CD4-positive, alpha-beta T cell (primary cell): ENCODE measurements around the gene PASD1. TPM values are rescaled to one million over a fixed set of nuclear protein-coding genes. Genes with fewer than 3 reads are reported as not detected.

Experiments used
- ATAC-seq: fragments of 200-7000 bp; cut with Tn5 transposase; one replicate; pipeline ENCODE4 v1.10.0; 2022; ENCODE audit warnings: mild to moderate bottlenecking; ENCODE audit not compliant: poor library complexity
- CTCF ChIA-PET: fragments of 350-600 bp; sonication (Branson Sonifier 250); formaldehyde crosslinking; loops from one replicate; lab custom pipeline; 2021; ENCODE audit warnings: antibody characterized with exemption, inconsistent platforms; lab: Charles Lee
- POLR2A ChIA-PET: fragments of 350-600 bp; sonication (Branson Sonifier 250); formaldehyde crosslinking; loops from one replicate; lab custom pipeline; 2021; ENCODE audit warnings: antibody characterized with exemption, inconsistent platforms; lab: Charles Lee
- DNase-seq, 14 experiments: peaks; one replicate each; pipeline ENCODE4 v3.0.0-alpha.2; 2013 to 2020; ENCODE audit warnings: mixed read lengths in 2 of 14
- H3K27ac ChIP-seq, 2 donors: one replicate each; pipeline versions ENCODE4 v1.5.1 to v1.7.0; 2013; ENCODE audit warnings: low read length in 2 of 2, low read depth in 1 of 2, mild to moderate bottlenecking in 1 of 2
- H3K27me3 ChIP-seq, 2 experiments: 1 replicate in 1 of 2; 2 replicates in 1 of 2; pipeline versions ENCODE4 v1.6.1 to v1.7.0; 2013; ENCODE audit warnings: low read length in 2 of 2, control low read depth in 1 of 2, mild to moderate bottlenecking in 1 of 2, moderate library complexity in 1 of 2; ENCODE audit not compliant: insufficient read depth in 2 of 2, control insufficient read depth in 1 of 2
- H3K36me3 ChIP-seq: one replicate; pipeline ENCODE4 v1.6.1; 2013; ENCODE audit warnings: low read length, control low read depth; ENCODE audit not compliant: insufficient read depth
- H3K4me1 ChIP-seq: one replicate; pipeline ENCODE4 v1.6.1; 2013; ENCODE audit warnings: low read length, control low read depth; ENCODE audit not compliant: insufficient read depth
- H3K4me3 ChIP-seq: one replicate; pipeline ENCODE4 v1.5.1; 2013; ENCODE audit warnings: mild to moderate bottlenecking, low read length, moderate library complexity
- H3K9me3 ChIP-seq, 2 experiments: 1 replicate in 1 of 2; 2 replicates in 1 of 2; pipeline versions ENCODE4 v1.6.1 to v1.7.0; 2013; ENCODE audit warnings: low read length in 2 of 2, mild to moderate bottlenecking in 2 of 2, control low read depth in 1 of 2, moderate library complexity in 1 of 2; ENCODE audit not compliant: control insufficient read depth in 1 of 2, insufficient read depth in 1 of 2
- H3K27ac Mint-ChIP-seq: one replicate; pipeline ENCODE4 v1.8.0; 2020; ENCODE audit warnings: mixed read lengths
- H3K27me3 Mint-ChIP-seq: one replicate; pipeline ENCODE4 v1.8.0; 2021; ENCODE audit warnings: mixed read lengths
- H3K36me3 Mint-ChIP-seq: one replicate; pipeline ENCODE4 v1.8.0; 2021; ENCODE audit warnings: low read depth, mixed read lengths
- H3K4me1 Mint-ChIP-seq: one replicate; pipeline ENCODE4 v1.8.0; 2021; ENCODE audit warnings: low read depth, mixed read lengths
- H3K4me3 Mint-ChIP-seq: one replicate; pipeline ENCODE4 v1.8.0; 2020; ENCODE audit warnings: mild to moderate bottlenecking, mixed read lengths
- H3K9me3 Mint-ChIP-seq: one replicate; pipeline ENCODE4 v1.8.0; 2020; ENCODE audit warnings: mixed read lengths
- intact Hi-C, 2 experiments: fragments of 100-400 bp; cut with DNase I in 1 of 2; cut with micrococcal nuclease in 1 of 2; formaldehyde crosslinking; loops; one replicate each; pipeline versions ENCODE4 v1.15.1 to v1.9.0; 2023 to 2025; cut with DNase I, micrococcal nuclease
- total RNA-seq, 174 experiments: library from RNA in 2 of 174; stranded (reverse) in 2 of 174; gene quantifications; one replicate each; pipeline ENCODE4 v1.2.3 and lab custom pipeline; 2021 to 2026
- TF ChIP-seq, protein P1 (sequence below): fragments of 200-600 bp; IDR thresholded peaks from one replicate; pipeline ENCODE4 v1.8.0; 2022; ENCODE audit warnings: antibody characterized with exemption, mild to moderate bottlenecking

Gene PASD1
- total RNA-seq, 2 experiments from 2014 or later: not detected

GRCh38 chrX:151675121-151675746, 111.8 kb downstream of the PASD1 start:
- CTCF ChIA-PET: no interaction called here
- Mint-ChIP-seq H3K9me3 (no peaks in the 10 kb centered on the region), H3K4me1 (no peaks in the 10 kb centered on the region)

DNA sequence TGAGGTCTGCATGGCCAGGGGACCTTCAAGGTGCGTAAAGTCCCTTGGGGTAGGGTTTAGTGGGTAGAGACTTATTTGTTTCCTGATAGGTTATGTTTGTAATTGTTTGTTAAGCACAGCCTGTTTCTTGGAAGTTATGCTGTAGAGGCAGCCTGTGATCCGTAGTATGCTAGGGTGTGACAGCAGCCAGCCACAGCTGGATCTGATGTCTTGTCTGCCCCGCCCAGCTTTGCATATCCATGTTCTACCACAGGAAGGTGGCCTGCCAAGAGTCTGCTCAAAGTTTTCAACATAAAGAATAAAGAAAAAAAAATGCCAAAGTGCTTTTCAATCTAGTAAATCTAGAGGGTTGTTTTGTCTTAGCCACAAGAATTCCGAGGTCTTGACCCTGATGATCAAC, 112.7 kb downstream of the PASD1 start:
- ATAC-seq: no peak
- TF ChIP-seq, protein P1, sequence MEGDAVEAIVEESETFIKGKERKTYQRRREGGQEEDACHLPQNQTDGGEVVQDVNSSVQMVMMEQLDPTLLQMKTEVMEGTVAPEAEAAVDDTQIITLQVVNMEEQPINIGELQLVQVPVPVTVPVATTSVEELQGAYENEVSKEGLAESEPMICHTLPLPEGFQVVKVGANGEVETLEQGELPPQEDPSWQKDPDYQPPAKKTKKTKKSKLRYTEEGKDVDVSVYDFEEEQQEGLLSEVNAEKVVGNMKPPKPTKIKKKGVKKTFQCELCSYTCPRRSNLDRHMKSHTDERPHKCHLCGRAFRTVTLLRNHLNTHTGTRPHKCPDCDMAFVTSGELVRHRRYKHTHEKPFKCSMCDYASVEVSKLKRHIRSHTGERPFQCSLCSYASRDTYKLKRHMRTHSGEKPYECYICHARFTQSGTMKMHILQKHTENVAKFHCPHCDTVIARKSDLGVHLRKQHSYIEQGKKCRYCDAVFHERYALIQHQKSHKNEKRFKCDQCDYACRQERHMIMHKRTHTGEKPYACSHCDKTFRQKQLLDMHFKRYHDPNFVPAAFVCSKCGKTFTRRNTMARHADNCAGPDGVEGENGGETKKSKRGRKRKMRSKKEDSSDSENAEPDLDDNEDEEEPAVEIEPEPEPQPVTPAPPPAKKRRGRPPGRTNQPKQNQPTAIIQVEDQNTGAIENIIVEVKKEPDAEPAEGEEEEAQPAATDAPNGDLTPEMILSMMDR: no peak
- no peak overlapping the region for H3K27ac ChIP-seq
- intact Hi-C loops: no loop called here
- Mint-ChIP-seq H3K4me3 (no peak overlapping the region), H3K9me3 (no peaks in the 10 kb centered on the region), H3K27ac (no peak overlapping the region), H3K27me3 (peaks cover 4% of the 10 kb centered on the region), H3K4me1 (no peaks in the 10 kb centered on the region), H3K36me3 (no peaks in the 10 kb centered on the region)
- ChIA-PET CTCF (no interaction called here), POLR2A (no interaction called here)
- no peaks in the 10 kb centered on the region for H3K4me1 ChIP-seq
- H3K36me3 ChIP-seq: no peaks in the 10 kb centered on the region
- no peak for DNase-seq
- no peak overlapping the region for H3K4me3 ChIP-seq
- no peaks in the 10 kb centered on the region for H3K9me3 ChIP-seq
- H3K27me3 ChIP-seq: no peaks in the 10 kb centered on the region

More at GRCh38 chrX:151675121-151675746, 111.8 kb downstream of the PASD1 start:
- no peaks in the 10 kb centered on the region for H3K36me3 ChIP-seq
- DNase-seq: no peak
- ATAC-seq: no peak
- no peak overlapping the region for H3K27ac ChIP-seq
- H3K27me3 Mint-ChIP-seq: no peaks in the 10 kb centered on the region
- intact Hi-C loops: no loop called here
- no peak overlapping the region for H3K4me3 Mint-ChIP-seq
- H3K36me3 Mint-ChIP-seq: no peaks in the 10 kb centered on the region
- no peaks in the 10 kb centered on the region for H3K9me3 ChIP-seq
- POLR2A ChIA-PET: no interaction called here
- H3K27me3 ChIP-seq: no peaks in the 10 kb centered on the region
- TF ChIP-seq, protein P1: no peak
- H3K4me3 ChIP-seq: no peak overlapping the region
- H3K27ac Mint-ChIP-seq: no peak overlapping the region
- H3K4me1 ChIP-seq: no peaks in the 10 kb centered on the region

DNA sequence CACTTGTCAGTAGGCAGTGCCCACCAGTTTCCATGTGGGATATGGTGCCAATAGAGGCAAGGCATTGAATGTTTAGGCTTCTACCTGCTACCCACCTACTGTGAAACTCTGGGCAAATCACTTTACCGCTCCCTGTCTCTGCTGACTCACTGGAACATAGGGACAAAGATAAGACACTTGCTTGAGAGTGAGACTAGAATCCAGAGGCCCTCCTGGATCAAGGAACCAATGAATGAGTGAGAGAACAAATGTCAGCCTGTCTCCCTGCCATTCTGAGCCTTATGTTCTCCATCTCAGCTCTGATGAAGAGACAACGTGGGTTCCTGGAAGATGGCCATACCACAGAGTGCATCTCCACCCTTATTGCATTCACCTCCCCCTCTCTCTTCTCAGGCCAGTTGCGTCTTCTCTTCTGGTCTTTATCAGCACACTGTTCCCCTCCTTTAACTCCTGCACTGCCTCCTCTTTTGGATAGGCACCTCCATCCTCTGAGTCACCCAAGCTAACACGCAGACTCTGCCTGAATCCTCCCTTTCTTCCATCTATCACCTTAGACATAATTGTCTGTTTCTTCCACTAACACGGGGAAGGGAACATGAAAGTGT, 116.4 kb downstream of the PASD1 start:
- Mint-ChIP-seq H3K4me3 (no peak overlapping the region), H3K9me3 (no peaks in the 10 kb centered on the region), H3K4me1 (no peaks in the 10 kb centered on the region), H3K27ac (no peak overlapping the region), H3K27me3 (peaks cover 9% of the 10 kb centered on the region), H3K36me3 (no peaks in the 10 kb centered on the region)
- no peak overlapping the region for H3K27ac ChIP-seq
- no peaks in the 10 kb centered on the region for H3K9me3 ChIP-seq
- ATAC-seq (no peak), DNase-seq (no peak)
- TF ChIP-seq, protein P1: no peak
- H3K27me3 ChIP-seq: no peaks in the 10 kb centered on the region
- no peak overlapping the region for H3K4me3 ChIP-seq
- H3K36me3 ChIP-seq: no peaks in the 10 kb centered on the region
- ChIA-PET POLR2A (no interaction called here), CTCF (no interaction called here)
- H3K4me1 ChIP-seq: no peaks in the 10 kb centered on the region
- intact Hi-C loops: loop anchor here in 1 of 2 experiments (5.0 kb wide), 1 partner anchor 908 kb away; no protein-coding TSS in a partner anchor
